ENCODE results near the gene TUB.

TUB gene

DNA sequence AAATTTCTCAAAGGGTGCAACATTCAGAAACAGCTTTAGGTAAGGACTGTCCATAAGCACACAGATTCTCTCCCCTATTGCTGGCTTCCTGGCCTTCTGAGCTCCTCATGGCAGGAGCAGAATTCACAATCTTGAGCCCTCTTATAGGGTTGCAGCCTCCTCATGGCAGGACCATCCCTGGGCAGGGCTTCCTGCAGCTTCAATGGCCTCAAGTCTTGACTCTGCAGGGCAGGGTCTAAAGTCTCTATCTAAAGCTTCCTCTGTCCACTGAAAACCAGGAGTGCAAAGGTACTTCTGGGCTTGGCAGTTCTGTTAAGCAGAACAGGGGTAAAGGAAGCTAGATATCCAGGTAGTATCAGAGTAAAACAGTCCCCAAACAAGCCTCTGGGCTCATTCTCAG is 28.7 kb downstream of the TUB start:
- no peak for DNase-seq

DNA sequence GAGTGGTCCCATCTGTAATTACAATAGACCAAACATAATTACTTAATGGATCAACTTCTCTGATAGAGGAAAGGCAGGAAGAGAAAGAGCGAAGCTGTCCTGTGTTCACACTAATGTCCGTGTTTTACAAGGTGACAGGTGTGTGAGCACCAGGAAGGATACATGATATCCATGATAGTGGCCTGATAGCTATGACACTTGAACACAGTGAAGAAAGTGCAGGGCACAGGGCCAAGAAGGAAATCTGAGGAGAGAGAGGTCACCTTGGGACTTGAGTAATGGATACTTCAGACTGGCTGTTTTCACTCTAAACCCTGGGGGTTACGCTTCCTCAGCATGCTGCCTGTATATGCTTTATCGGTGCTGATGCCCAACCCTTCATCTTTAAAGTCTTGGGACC is 29.4 kb downstream of the TUB start:
- no peak for DNase-seq

GRCh38 chr11:8111636-8112035 is 30.6 kb downstream of the TUB start:
- DNase-seq = no peak

GRCh38 chr11:8122173-8122764 is 41.3 kb downstream of the TUB start:
- no peak for DNase-seq

DNA sequence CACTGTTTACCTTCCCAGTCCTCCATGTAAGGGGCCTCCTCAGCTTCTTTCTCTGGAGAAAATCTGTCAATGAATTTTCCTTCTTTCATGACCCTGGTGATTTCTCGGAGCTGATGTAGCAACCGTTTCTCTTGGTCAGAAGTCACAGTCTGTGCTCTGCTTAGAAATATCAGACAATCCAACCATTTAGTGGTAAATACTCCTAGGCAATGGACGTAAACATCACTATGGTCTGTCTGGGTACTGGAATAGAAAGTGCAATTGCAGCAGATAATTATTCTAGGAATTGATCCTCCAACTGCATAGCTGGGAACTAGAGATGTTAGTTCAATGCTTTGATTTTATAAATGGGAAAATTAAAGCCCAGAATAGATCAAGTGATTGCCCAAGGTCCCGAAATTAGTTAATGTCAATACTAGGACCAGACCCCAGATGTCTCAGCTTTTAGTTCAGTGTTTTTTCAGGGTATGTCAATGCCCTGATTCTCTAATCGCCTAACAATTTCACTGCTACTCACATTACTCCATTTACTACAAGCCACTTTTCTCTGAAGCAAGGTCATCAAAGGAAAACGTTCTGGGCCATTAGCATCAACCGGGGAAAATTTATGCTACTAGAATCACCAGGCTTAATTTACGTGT is 45.8 kb downstream of the TUB start:
- DNase-seq = no peak

GRCh38 chr11:8127447-8127846 is 46.4 kb downstream of the TUB start:
- no peak for DNase-seq

GRCh38 chr11:8138526-8138925 is 57.5 kb downstream of the TUB start:
- no peak for DNase-seq

GRCh38 chr11:8149726-8150125 is 68.7 kb downstream of the TUB start:
- no peak for DNase-seq

All from CD4-positive, alpha-beta T cell treated with Interleukin-6 for 4 hours (primary cell).